Activated CD4-positive, alpha-beta T cell treated with anti-CD3 and anti-CD28 coated beads for 4 hours (primary cell): ENCODE results near the gene NPEPL1.
"Not testable (repeated sequence)": the region's sequence is repeated elsewhere in the genome, so short reads cannot be mapped to it uniquely, and the experiment has no call there.

Source experiments
- DNase-seq, 2 donors: peaks; one replicate each; pipeline ENCODE4 v3.0.0-alpha.2; 2020

NPEPL1 gene, protein sequence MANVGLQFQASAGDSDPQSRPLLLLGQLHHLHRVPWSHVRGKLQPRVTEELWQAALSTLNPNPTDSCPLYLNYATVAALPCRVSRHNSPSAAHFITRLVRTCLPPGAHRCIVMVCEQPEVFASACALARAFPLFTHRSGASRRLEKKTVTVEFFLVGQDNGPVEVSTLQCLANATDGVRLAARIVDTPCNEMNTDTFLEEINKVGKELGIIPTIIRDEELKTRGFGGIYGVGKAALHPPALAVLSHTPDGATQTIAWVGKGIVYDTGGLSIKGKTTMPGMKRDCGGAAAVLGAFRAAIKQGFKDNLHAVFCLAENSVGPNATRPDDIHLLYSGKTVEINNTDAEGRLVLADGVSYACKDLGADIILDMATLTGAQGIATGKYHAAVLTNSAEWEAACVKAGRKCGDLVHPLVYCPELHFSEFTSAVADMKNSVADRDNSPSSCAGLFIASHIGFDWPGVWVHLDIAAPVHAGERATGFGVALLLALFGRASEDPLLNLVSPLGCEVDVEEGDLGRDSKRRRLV

DNA sequence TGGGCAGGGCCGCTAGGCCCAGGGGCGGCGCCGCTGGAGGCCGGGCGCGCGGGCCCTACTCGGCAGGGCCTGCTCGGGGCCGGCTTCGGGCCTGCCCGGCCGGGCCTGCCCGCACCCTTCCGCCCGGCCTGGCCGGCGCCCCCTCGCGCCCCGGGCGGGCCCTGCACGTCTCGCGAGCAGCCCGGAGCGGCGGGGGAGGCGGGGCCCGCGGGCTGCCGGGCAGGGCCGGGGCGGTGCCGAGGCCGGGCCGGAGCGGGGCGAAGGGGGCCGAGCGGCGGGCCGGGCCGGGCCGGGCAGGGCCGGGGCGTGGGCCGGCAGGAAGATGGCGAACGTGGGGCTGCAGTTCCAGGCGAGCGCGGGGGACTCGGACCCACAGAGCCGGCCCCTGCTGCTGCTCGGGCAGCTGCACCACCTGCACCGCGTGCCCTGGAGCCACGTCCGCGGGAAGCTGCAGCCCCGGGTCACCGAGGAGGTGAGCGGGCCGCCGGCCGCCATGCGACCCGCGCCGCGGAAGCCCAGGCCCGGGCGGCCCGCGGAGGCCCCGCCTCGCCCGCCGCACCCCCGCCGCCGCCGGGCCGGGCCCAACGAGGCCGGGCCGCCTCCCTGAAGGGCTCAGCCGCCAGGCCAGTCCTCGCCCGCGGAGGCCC, at the start of gene NPEPL1:
Gene NPEPL1, plus strand, starts transcription at position 222 of the 647 bp plus-strand sequence. Its CDS starts 101 bp downstream, at position 323.
- DNase-seq = peak; percentile 53 to 62

DNA sequence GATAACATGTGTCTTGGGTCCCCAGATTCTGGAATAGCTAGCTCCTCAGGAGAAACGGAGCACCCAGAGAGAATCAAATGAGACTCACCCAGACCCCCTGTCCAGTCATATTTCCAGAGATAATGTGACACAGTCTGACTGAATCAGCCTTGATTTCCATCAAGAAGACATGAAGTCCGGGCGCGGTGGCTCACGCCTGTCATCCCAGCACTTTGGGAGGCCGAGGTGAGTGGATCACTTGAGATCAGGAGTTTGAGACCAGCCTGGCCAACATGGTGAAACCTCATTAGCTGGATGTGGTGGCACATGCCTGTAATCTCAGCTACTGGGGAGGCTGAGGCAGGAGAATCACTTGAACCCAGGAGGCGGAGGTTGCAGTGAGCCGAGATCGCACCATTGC, 49.7 kb upstream of the NPEPL1 start:
- DNase-seq = not testable (repeated sequence)

GRCh38 chr20:58645412-58645968, 47.1 kb upstream of the NPEPL1 start:
- DNase-seq = no peak

DNA sequence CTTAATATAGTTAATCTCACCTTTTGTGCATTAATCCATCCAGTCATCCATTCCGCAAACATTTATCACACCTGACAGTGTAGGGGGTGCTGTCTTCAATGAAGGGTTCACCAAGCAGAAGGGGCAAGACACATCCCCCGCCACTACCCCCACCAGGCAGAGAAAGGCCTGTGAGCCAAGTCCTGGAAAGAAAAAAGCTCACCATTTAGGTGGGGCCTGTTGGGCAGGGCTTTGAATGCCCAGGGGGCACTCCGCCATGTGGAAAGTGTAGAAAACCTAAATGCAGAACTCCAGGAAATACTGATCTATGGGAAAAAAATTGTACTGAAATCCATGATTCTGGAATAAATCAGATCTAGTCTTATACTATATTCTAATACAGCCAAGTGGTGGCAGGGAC, 46.3 kb upstream of the NPEPL1 start:
- DNase-seq = no peak

DNA sequence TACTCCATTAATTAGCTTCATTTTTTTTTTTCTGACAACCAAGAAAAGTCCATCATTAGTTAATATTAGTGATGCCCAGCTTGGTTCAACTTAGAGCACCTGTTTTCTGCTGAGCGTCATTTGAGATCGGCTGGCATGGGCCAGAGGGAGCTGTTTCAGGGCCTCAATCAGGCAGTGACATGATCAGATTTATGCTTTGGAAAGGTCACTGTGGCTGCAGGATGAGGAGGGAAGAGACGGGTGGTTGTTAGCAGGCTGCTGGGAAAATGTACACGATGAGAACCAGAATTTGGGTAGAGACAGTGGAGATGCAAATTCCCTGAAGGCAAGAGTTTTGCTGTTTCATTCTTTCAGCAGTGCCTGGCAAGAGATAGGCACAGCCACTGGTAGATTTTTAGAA, 45.9 kb upstream of the NPEPL1 start:
- DNase-seq = no peak

GRCh38 chr20:58647162-58647795, 45.3 kb upstream of the NPEPL1 start:
- no peak for DNase-seq

DNA sequence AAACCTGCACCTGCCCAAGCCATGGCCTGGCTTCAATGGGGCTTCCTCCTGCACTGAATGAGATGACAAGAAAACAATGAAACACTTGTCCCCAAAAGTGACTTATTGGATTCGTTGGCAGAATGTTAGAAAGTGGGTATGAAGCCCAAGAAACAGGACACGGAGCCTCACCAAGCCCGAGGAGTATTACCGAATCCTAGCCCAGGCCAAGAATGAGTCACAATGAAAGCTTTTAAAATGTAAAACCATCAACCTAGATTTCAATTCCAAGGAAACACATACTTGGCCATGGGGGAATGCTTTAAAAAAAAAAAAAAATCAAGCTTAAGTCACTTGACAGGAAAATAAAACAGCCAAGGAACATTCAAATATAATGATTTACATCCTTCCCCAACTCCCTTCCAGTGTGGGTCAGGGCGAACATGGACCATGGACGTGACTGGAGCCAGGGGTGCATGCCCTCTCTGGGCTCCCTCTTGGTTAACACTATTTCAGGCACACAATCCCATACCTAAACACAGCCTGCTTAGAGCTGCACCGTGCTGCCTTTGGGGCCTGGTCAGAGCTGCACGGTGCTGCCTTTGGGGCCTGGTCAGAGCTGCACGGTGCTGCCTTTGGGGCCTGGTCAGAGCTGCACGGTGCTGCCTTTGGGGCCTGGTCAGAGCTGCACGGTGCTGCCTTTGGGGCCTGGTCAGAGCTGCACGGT, 44.7 kb upstream of the NPEPL1 start:
- DNase-seq = no peak

GRCh38 chr20:58648502-58648825, 44.1 kb upstream of the NPEPL1 start:
- DNase-seq = not testable (repeated sequence)

GRCh38 chr20:58649288-58650180, 43.1 kb upstream of the NPEPL1 start:
- DNase-seq = peak; percentile 26 to 32

- DNase-seq = peak; percentile 37 to 41
Observed at GRCh38 chr20:58650181-58650775, 42.3 kb upstream of the NPEPL1 start.

- peak; percentile 85 to 89 for DNase-seq
Observed at GRCh38 chr20:58650776-58651558, 41.6 kb upstream of the NPEPL1 start, which contains the start of gene STX16. Gene STX16, plus strand, starts transcription at chr20:58651283. Its CDS starts 724 bp downstream, at chr20:58652007.

- no peak for DNase-seq
Observed at GRCh38 chr20:58651559-58651945, 41.0 kb upstream of the NPEPL1 start.

- peak; percentile 65 to 66 for DNase-seq
Observed at GRCh38 chr20:58651946-58652605, 40.5 kb upstream of the NPEPL1 start.

- peak in 1 of 2 donors; percentile 4 for DNase-seq
Observed at GRCh38 chr20:58652606-58653294, 39.9 kb upstream of the NPEPL1 start.

DNA sequence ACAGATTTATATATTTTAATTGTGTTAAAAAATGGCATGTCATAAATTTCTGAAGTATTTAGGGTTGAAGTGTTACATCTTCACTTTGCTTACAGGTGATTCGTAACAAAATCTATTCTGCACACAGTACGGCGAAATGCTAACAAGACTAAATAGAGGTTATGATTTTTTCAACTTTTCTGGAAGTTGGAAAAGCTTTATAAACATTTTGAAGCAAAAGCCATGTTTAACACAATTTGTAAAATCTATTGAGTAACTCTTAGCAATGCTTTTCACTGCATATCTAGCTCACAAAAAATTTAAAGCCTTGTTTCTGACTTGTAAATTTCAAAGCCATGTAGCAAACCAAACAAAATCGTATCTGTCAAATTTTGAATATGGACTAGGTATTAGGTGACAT, 38.3 kb upstream of the NPEPL1 start:
- no peak for DNase-seq

- no peak for DNase-seq
Observed at GRCh38 chr20:58655328-58656107, 37.1 kb upstream of the NPEPL1 start.

DNA sequence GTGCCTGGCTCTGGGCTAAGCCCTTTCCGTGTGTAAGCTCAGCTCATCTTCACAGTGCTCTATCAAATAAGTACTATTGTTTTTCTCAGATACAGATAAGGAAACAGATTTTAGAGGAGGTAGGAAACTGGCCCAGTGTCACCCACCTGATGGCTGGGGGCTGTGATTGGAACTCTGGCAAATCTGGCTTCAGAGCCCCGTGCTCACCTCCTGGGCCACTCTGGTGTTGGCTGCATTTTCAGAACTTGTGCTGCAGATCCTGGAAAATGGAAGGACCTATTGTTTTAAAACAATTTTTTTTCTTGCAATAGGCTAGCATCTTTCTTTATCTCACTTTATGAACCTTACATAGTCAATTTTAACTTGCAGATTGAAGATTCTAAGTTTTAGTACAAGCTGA, 35.8 kb upstream of the NPEPL1 start:
- no peak for DNase-seq

- no peak for DNase-seq
Observed at GRCh38 chr20:58657262-58657661, 35.3 kb upstream of the NPEPL1 start.
